Right lobe of liver (tissue), 6 donors: ENCODE measurements around the gene BRICD5. TPM values are rescaled to one million over a fixed set of nuclear protein-coding genes. Genes with fewer than 3 reads are reported as not detected.
A peak's percentile ranks its signal among the peaks of the same experiment; 100 is the strongest.

Source experiments
- ATAC-seq, 4 donors: fragments of 200-7000 bp; cut with Tn5 transposase; one replicate each; pipeline ENCODE4 v1.9.1; 2020; ENCODE audit warnings: mild to moderate bottlenecking in 4 of 4, moderate library complexity in 4 of 4
- DNase-seq, 3 donors: peaks; one replicate each; pipeline ENCODE4 v3.0.0-alpha.2; 2020
- H3K27ac ChIP-seq, 3 donors: fragments of 200-600 bp; one replicate each; pipeline ENCODE4 v1.8.0; 2022
- H3K27me3 ChIP-seq, 2 donors: fragments of 200-600 bp; one replicate each; pipeline ENCODE4 v1.8.0; 2022
- H3K36me3 ChIP-seq, 4 donors: fragments of 200-600 bp; sonication (generic) in 1 of 4; one replicate each; pipeline versions ENCODE4 v1.5.1 to v1.8.0; 2017 to 2022; ENCODE audit warnings: control low read depth in 1 of 4
- H3K4me1 ChIP-seq, 4 donors: fragments of 200-600 bp; sonication (generic) in 1 of 4; one replicate each; pipeline versions ENCODE4 v1.5.1 to v1.8.0; 2017 to 2022; ENCODE audit warnings: control low read depth in 1 of 4
- H3K4me3 ChIP-seq, 3 donors: fragments of 200-600 bp; one replicate each; pipeline ENCODE4 v1.8.0; 2022
- H3K9me3 ChIP-seq, 4 donors: fragments of 200-600 bp; sonication (generic) in 1 of 4; one replicate each; pipeline versions ENCODE4 v1.5.1 to v1.8.0; 2017 to 2022; ENCODE audit warnings: control low read depth in 1 of 4
- CTCF ChIP-seq, 4 donors: fragments of 200-600 bp in 3 of 4; fragments of 450-650 bp in 1 of 4; IDR thresholded peaks; one replicate each; pipeline versions ENCODE4 v1.5.1 to v1.8.0; 2016 to 2022; ENCODE audit warnings: antibody characterized with exemption in 4 of 4, mild to moderate bottlenecking in 2 of 4
- POLR2A ChIP-seq: fragments of 450-650 bp; IDR thresholded peaks from one replicate; pipeline ENCODE4 v1.6.1; 2017; ENCODE audit warnings: antibody characterized with exemption, mild to moderate bottlenecking
- WGBS: methylation state at CpG from one replicate; pipeline ENCODE4 v1.1.6; 2018; ENCODE audit warnings: low coverage, low lambda C conversion rate; ENCODE audit not compliant: insufficient coverage; ENCODE audit errors: missing lambda C conversion rate; 5-methylcytosine and 5-hydroxymethylcytosine counted together
- intact Hi-C, 2 donors: fragments of 100-400 bp; cut with DNase I; formaldehyde crosslinking; loops; one replicate each; pipeline versions ENCODE4 v1.11.2 to v1.14.1; 2022
- total RNA-seq, 6 experiments: library from RNA; depleted of rRNA in 2 of 6; stranded (reverse); fragments of >200 nt in 2 of 6; fragmentation: NEBNext Ultra II Directional in 3 of 6; extraction: Animal tissue kit (Norgen Biotek cat#: 25700) in 3 of 6; gene quantifications; one replicate each; pipeline versions ENCODE4 v1.1.0 to v1.2.4, GENCODE V29; 2016 to 2023
- donor health status: DM: no; HTN: yes; CAD: no.
- donor health status: DM: no; HTN: no; CAD: no.
- donor health status: DM: no; HTN: no; CAD: no.
- donor health status: DM: no; HTN: yes; CAD: no.
- donor health status: DM: no; HTN: yes; CAD: no.

BRICD5 gene
- total RNA-seq, 6 experiments from 2014 or later = 0.74 to 3.7 (median 2.0) TPM

GRCh38 chr16:2160915-2161551, 49.6 kb downstream of the BRICD5 start:
- TF ChIP-seq POLR2A (no peak), CTCF (IDR thresholded peaks at IDR 0.05) (no peak)
- Histone ChIP-seq H3K27ac (peak overlapping the region in 2 of 3 donors; percentile 43 to 71), H3K9me3 (no peaks in the 10 kb centered on the region), H3K27me3 (no peaks in the 10 kb centered on the region), H3K4me1 (peaks cover 0 to 66% (median 24%) of the 10 kb centered on the region in 4 donors), H3K36me3 (peaks cover 0 to 3% (median 1%) of the 10 kb centered on the region in 4 donors), H3K4me3 (no peak overlapping the region)
- DNase-seq = peak in 2 of 3 donors; percentile 76 to 83
- peak in 2 of 4 donors; percentile 10 to 24 for ATAC-seq
- WGBS = 37% methylated on average over 15 of the region's 20 CpGs
- intact Hi-C loops = no loop called here

Other genes with a start within 250 kb of the BRICD5 start
- gene RPS2, start 246.0 kb downstream of the BRICD5 start, total RNA-seq = 1,000 to 10,000 TPM in 1 of 6 experiments, 100 to 1,000 TPM in 5; 451 to 1,052 (median 541) TPM
- gene RNF151, start 244.0 kb downstream of the BRICD5 start, total RNA-seq = not detected
- gene TBL3, start 238.8 kb downstream of the BRICD5 start, total RNA-seq = 10 to 100 TPM; 15.8 to 42.4 (median 18.1) TPM
- gene NOXO1, start 229.4 kb downstream of the BRICD5 start, total RNA-seq = 1 to 10 TPM in 1 of 6 experiments, under 1 TPM in 3, not detected in 2; 0.51 to 1.3 (median 0.60) TPM
- 10 to 100 TPM; 16.1 to 18.6 (median 18.0) TPM for gene GFER, start 226.7 kb downstream of the BRICD5 start, total RNA-seq
- gene SYNGR3, start 220.9 kb downstream of the BRICD5 start, total RNA-seq = under 1 TPM in 1 of 6 experiments, not detected in 5; 0.22 TPM
- gene ZNF598, start 201.0 kb downstream of the BRICD5 start, total RNA-seq = 10 to 100 TPM; 21.6 to 46.4 (median 25.0) TPM
- gene NPW, start 191.1 kb downstream of the BRICD5 start, total RNA-seq = 10 to 100 TPM in 2 of 6 experiments, 1 to 10 TPM in 4; 2.7 to 12.3 (median 8.2) TPM
- 100 to 1,000 TPM; 129 to 284 (median 186) TPM for gene NHERF2, start 184.0 kb downstream of the BRICD5 start, total RNA-seq
- 100 to 1,000 TPM in 1 of 6 experiments, 10 to 100 TPM in 5; 12.0 to 127 (median 42.6) TPM for gene NTHL1, start 163.0 kb downstream of the BRICD5 start, total RNA-seq
- 100 to 1,000 TPM in 1 of 6 experiments, 10 to 100 TPM in 5; 25.7 to 124 (median 59.4) TPM for gene TSC2, start 162.9 kb downstream of the BRICD5 start, total RNA-seq
- gene PKD1, start 75.0 kb downstream of the BRICD5 start, total RNA-seq = 10 to 100 TPM; 28.5 to 58.2 (median 42.8) TPM
- 10 to 100 TPM in 3 of 6 experiments, 1 to 10 TPM in 3; 3.8 to 14.6 (median 8.7) TPM for gene RAB26, start 62.2 kb downstream of the BRICD5 start, total RNA-seq
- 10 to 100 TPM; 40.9 to 56.2 (median 46.2) TPM for gene TRAF7, start 55.1 kb downstream of the BRICD5 start, total RNA-seq
- not detected for gene CASKIN1, start 14.3 kb downstream of the BRICD5 start, total RNA-seq
- gene MLST8, start 5.4 kb downstream of the BRICD5 start, total RNA-seq = 10 to 100 TPM; 13.1 to 51.0 (median 17.5) TPM
- 10 to 100 TPM in 1 of 6 experiments, 1 to 10 TPM in 5; 3.8 to 14.2 (median 6.9) TPM for gene PGP, start 4.0 kb upstream of the BRICD5 start, total RNA-seq
- 10 to 100 TPM in 4 of 6 experiments, 1 to 10 TPM in 2; 8.9 to 11.3 (median 10.4) TPM for gene E4F1, start 12.7 kb upstream of the BRICD5 start, total RNA-seq
- gene DNASE1L2, start 25.6 kb upstream of the BRICD5 start, total RNA-seq = 1 to 10 TPM in 1 of 6 experiments, under 1 TPM in 4, not detected in 1; 0.31 to 1.1 (median 0.40) TPM
- gene ECI1, start 40.7 kb upstream of the BRICD5 start, total RNA-seq = 100 to 1,000 TPM in 2 of 6 experiments, 10 to 100 TPM in 4; 68.1 to 150 (median 85.5) TPM
- gene RNPS1, start 57.3 kb upstream of the BRICD5 start, total RNA-seq = 10 to 100 TPM; 29.0 to 61.9 (median 38.9) TPM
- gene ABCA3, start 129.9 kb upstream of the BRICD5 start, total RNA-seq = 1 to 10 TPM; 1.2 to 2.9 (median 2.1) TPM
- 1 to 10 TPM; 1.3 to 2.7 (median 1.7) TPM for gene CCNF, start 218.6 kb upstream of the BRICD5 start, total RNA-seq
- gene TEDC2, start 249.2 kb upstream of the BRICD5 start, total RNA-seq = 1 to 10 TPM in 3 of 6 experiments, under 1 TPM in 3; 0.35 to 2.8 (median 0.87) TPM